HepG2 (cell line): ENCODE results near the gene SLC23A2. TPM values are rescaled to one million over a fixed set of nuclear protein-coding genes. Genes with fewer than 3 reads are reported as not detected.

ENCODE experiments used
- ATAC-seq: fragments of 200-7000 bp; cut with Tn5 transposase; 3 replicates; pipeline ENCODE4 v1.9.1; 2020; ENCODE audit warnings: mild to moderate bottlenecking, moderate library complexity
- BruUV-seq: library from RNA; stranded (reverse); fragments of 400-500 nt; replicated peaks from 2 replicates; lab custom pipeline; 2021; lab: Mats Ljungman, UMichigan
- CTCF ChIA-PET: fragments of 300-600 bp; formaldehyde crosslinking; extraction: SDS; loops from one replicate; lab custom pipeline; 2021; ENCODE audit warnings: low total read pairs, inconsistent platforms, low intra/inter-chr PET ratio; lab: Yijun Ruan, JAX
- POLR2A ChIA-PET: fragments of 350-600 bp; sonication (Branson Sonifier 250); formaldehyde crosslinking; loops from one replicate; lab custom pipeline; 2020; ENCODE audit warnings: antibody characterized with exemption, inconsistent platforms; lab: Yijun Ruan, JAX
- DNase-seq: peaks from one replicate; pipeline ENCODE4 v3.0.0-alpha.2; 2015; ENCODE audit warnings: low spot score
- FAIRE-seq: peaks from 3 replicates; lab custom pipeline; 2011; peaks lifted over from hg19 to GRCh38; lab: Jason Lieb, UNC
- H2AFZ ChIP-seq: one replicate; pipeline ENCODE4 v1.6.1; 2011; ENCODE audit warnings: low read length, inconsistent platforms
- H3K27ac ChIP-seq: fragments of 300-600 bp; 3 replicates; pipeline ENCODE4 v1.8.0; 2011; ENCODE audit warnings: mixed run types, mild to moderate bottlenecking, mixed read lengths, low read length, inconsistent platforms; ENCODE audit not compliant: insufficient read depth; ENCODE audit errors: extremely low read length
- H3K27me3 ChIP-seq, 2 experiments: fragments of 200-600 bp in 1 of 2; 2 replicates in 1 of 2; 3 replicates in 1 of 2; pipeline versions ENCODE4 v1.6.0 to v1.8.0; 2011; ENCODE audit warnings: low read length in 2 of 2, mild to moderate bottlenecking in 2 of 2, moderate library complexity in 2 of 2, inconsistent platforms in 1 of 2; ENCODE audit not compliant: insufficient read depth in 2 of 2, control insufficient read depth in 1 of 2
- H3K36me3 ChIP-seq, 2 experiments: fragments of 200-600 bp in 1 of 2; replicated peaks in 1 of 2; 2 replicates in 1 of 2; 3 replicates in 1 of 2; pipeline versions ENCODE4 v1.5.1 to v1.8.0; 2011; ENCODE audit warnings: low read length in 2 of 2, inconsistent platforms in 1 of 2; ENCODE audit not compliant: insufficient read depth in 2 of 2, control insufficient read depth in 1 of 2
- H3K4me1 ChIP-seq: 2 replicates; pipeline ENCODE4 v1.5.1; 2012; ENCODE audit warnings: low read length, inconsistent platforms; ENCODE audit not compliant: insufficient read depth
- H3K4me2 ChIP-seq: 2 replicates; pipeline ENCODE4 v1.6.0; 2011; ENCODE audit warnings: low read depth, low read length, inconsistent platforms
- H3K4me3 ChIP-seq, 3 experiments: fragments of 200-600 bp in 1 of 3; sonication (generic), shearing (Covaris generic) in 1 of 3; replicated peaks in 1 of 3; 2 replicates each; pipeline ENCODE4 v1.5.1; 2011 to 2016; ENCODE audit warnings: low read length in 3 of 3, inconsistent platforms in 2 of 3, low read depth in 2 of 3, mild to moderate bottlenecking in 2 of 3, control low read depth in 1 of 3, mixed read lengths in 1 of 3; ENCODE audit not compliant: insufficient read depth in 1 of 3
- H3K79me2 ChIP-seq: one replicate; pipeline ENCODE4 v1.6.1; 2011; ENCODE audit warnings: low read length, inconsistent platforms; ENCODE audit not compliant: insufficient read depth
- H3K9ac ChIP-seq: 2 replicates; pipeline ENCODE4 v1.6.0; 2011; ENCODE audit warnings: mild to moderate bottlenecking, low read depth, low read length, inconsistent platforms; ENCODE audit not compliant: insufficient read depth
- H3K9me3 ChIP-seq: 2 replicates; pipeline ENCODE4 v1.5.1; 2012; ENCODE audit warnings: mild to moderate bottlenecking, low read length
- H4K20me1 ChIP-seq: 2 replicates; pipeline ENCODE4 v1.6.0; 2011; ENCODE audit warnings: inconsistent platforms, mild to moderate bottlenecking, low read length, moderate library complexity; ENCODE audit not compliant: insufficient read depth
- ARID4A ChIP-seq: sonication (generic); formaldehyde crosslinking; IDR thresholded peaks from 2 replicates; pipeline ENCODE4 v1.5.0; 2020; ENCODE audit warnings: mild to moderate bottlenecking, missing genetic modification reagents, borderline replicate concordance
- BATF2 ChIP-seq: sonication (generic); formaldehyde crosslinking; IDR thresholded peaks from 2 replicates; pipeline ENCODE4 v1.8.0; 2022; ENCODE audit warnings: mild to moderate bottlenecking, missing genetic modification reagents, moderate library complexity
- NFE2L2 ChIP-seq: fragments of 150-350 bp; IDR thresholded peaks from 2 replicates; pipeline ENCODE4 v1.6.1; 2014; ENCODE audit warnings: low read length
- RBM22 ChIP-seq: fragments of 200-400 bp; formaldehyde crosslinking; optimal IDR thresholded peaks from 2 replicates; pipeline ENCODE3; 2017; ENCODE audit warnings: mild to moderate bottlenecking, low read length, moderate library complexity
- SP140L ChIP-seq: sonication (generic); formaldehyde crosslinking; IDR thresholded peaks from 2 replicates; pipeline ENCODE4 v1.4.0; 2020; ENCODE audit warnings: missing genetic modification reagents, borderline replicate concordance
- ZNF33B ChIP-seq: sonication (generic); formaldehyde crosslinking; IDR thresholded peaks from 2 replicates; pipeline ENCODE4 v1.5.1; 2020; ENCODE audit warnings: mild to moderate bottlenecking, missing genetic modification reagents
- ZNF512 ChIP-seq: sonication (generic); formaldehyde crosslinking; IDR thresholded peaks from 2 replicates; pipeline ENCODE4 v1.4.0; 2020; ENCODE audit warnings: mild to moderate bottlenecking, missing genetic modification reagents
- ZNF549 ChIP-seq: sonication (generic); formaldehyde crosslinking; IDR thresholded peaks from 2 replicates; pipeline ENCODE4 v1.5.0; 2020; ENCODE audit warnings: missing genetic modification reagents
- ZNF781 ChIP-seq: sonication (generic); formaldehyde crosslinking; IDR thresholded peaks from 2 replicates; pipeline ENCODE4 v1.5.1; 2020; ENCODE audit warnings: borderline replicate concordance, mild to moderate bottlenecking, missing genetic modification reagents; ENCODE audit errors: not compliant biosample characterization
- WGBS: methylation state at CpG from one replicate; pipeline ENCODE4 v1.1.6; 2017; ENCODE audit warnings: low lambda C conversion rate; 5-methylcytosine and 5-hydroxymethylcytosine counted together
- in situ Hi-C: cut with HindIII; loops from 2 replicates; pipeline ENCODE4 v1.10.0; 2017; ENCODE audit warnings: low pct_unique_long_range_greater_than_20kb; ENCODE audit not compliant: extremely low pct_ligation_motif_present
- intact Hi-C: fragments of 100-400 bp; cut with micrococcal nuclease; formaldehyde crosslinking; loops from one replicate; pipeline ENCODE4 v1.10.0; 2022; ENCODE audit not compliant: unreplicated experiment
- polyA plus RNA-seq, 8 experiments: library from polyadenylated mRNA; depleted of rRNA in 3 of 8; stranded (reverse) in 7 of 8; unstranded in 1 of 8; fragments of >200 nt; fragmentation: Illumina TruSeq in 4 of 8; extraction: Trizol in 4 of 8; gene quantifications; 2 replicates each; pipeline versions ENCODE4 v1.2.1 to v1.2.3, GENCODE V29; 2011 to 2016; ENCODE audit warnings: low read depth in 4 of 8, missing spikeins in 1 of 8, mixed read lengths in 1 of 8; ENCODE audit not compliant: insufficient read depth in 1 of 8
- total RNA-seq, 5 experiments: library from RNA; depleted of rRNA; stranded (reverse); fragments of >200 nt; fragmentation: Illumina TruSeq; extraction: Trizol; gene quantifications; 2 replicates each; pipeline ENCODE4 v1.2.3, GENCODE V29; 2016; ENCODE audit warnings: low read depth in 1 of 5

SLC23A2 gene
- total and polyA plus RNA-seq, 2 of the 13 experiments (the other 11 are each of a cell fraction or from before 2014, with no cell fraction given): 42.2 to 51.2 TPM

GRCh38 chr20:4883051-4883450, 118.3 kb downstream of the SLC23A2 start:
- Histone ChIP-seq H3K36me3 (peaks cover 47 to 89% of the 10 kb centered on the region in 2 experiments), H3K79me2 (no peaks in the 10 kb centered on the region), H3K9ac (no peak overlapping the region), H3K4me1 (no peaks in the 10 kb centered on the region)
- intact Hi-C loops (no loop called here), in situ Hi-C loops (no loop called here)
- no peak for DNase-seq
- POLR2A ChIA-PET: no interaction called here
- no peak for FAIRE-seq
- TF ChIP-seq RBM22 (peak; percentile 13), NFE2L2 (0 out of 2 replicates have a peak, but pooled peaks have one; percentile 15), ZNF549 (CRISPR knock-in tag) (no peak)
- TF ChIP-seq, all 625 proteins: peak for 2
- 90% methylated on average over 3 of the region's 3 CpGs for WGBS
- H3K27ac ChIP-seq: no peak overlapping the region
- no peaks in the 10 kb centered on the region for H3K9me3 ChIP-seq
- H2AFZ ChIP-seq: no peak overlapping the region
- no peak overlapping the region for H3K4me3 ChIP-seq
- H3K27me3 ChIP-seq: no peaks in the 10 kb centered on the region
- no peak for ATAC-seq
- H3K4me2 ChIP-seq: no peak overlapping the region
- H4K20me1 ChIP-seq: no peaks in the 10 kb centered on the region
- BruUV-seq: no TSS peak
- CTCF ChIA-PET: no interaction called here

GRCh38 chr20:4881006-4881730, 120.1 kb downstream of the SLC23A2 start:
- no TSS peak for BruUV-seq
- H2AFZ ChIP-seq: no peak overlapping the region
- H3K27me3 ChIP-seq: no peaks in the 10 kb centered on the region
- no peak for ATAC-seq
- in situ Hi-C loops: no loop called here
- DNase-seq: no peak
- ChIA-PET POLR2A (no interaction called here), CTCF (no interaction called here)
- no peak overlapping the region for H3K4me3 ChIP-seq
- no peaks in the 10 kb centered on the region for H3K79me2 ChIP-seq
- no peaks in the 10 kb centered on the region for H4K20me1 ChIP-seq
- H3K27ac ChIP-seq: no peak overlapping the region
- H3K36me3 ChIP-seq: peaks cover 44 to 86% of the 10 kb centered on the region in 2 experiments
- H3K4me2 ChIP-seq: no peak overlapping the region
- no peak overlapping the region for H3K9ac ChIP-seq
- H3K4me1 ChIP-seq: no peaks in the 10 kb centered on the region
- WGBS: 99% methylated on average over 9 of the region's 9 CpGs
- no peaks in the 10 kb centered on the region for H3K9me3 ChIP-seq
- no peak for FAIRE-seq
- intact Hi-C loops: no loop called here
- TF ChIP-seq ZNF781 (CRISPR knock-in tag) (no peak), ZNF33B (CRISPR knock-in tag) (no peak), SP140L (CRISPR knock-in tag) (no peak), ZNF512 (CRISPR knock-in tag) (no peak), ARID4A (CRISPR knock-in tag) (no peak), BATF2 (no peak)
